Measurements from ENCODE around the gene TMPRSS6.

TMPRSS6 gene

GRCh38 chr22:37133304-37134018, 23.9 kb upstream of the TMPRSS6 start:
- no peak overlapping the region for H3K4me3 ChIP-seq (replicated peaks; ENCODE audit: low read depth, low read length)
- DNase-seq (ENCODE audit: low read depth) = no peak

DNA sequence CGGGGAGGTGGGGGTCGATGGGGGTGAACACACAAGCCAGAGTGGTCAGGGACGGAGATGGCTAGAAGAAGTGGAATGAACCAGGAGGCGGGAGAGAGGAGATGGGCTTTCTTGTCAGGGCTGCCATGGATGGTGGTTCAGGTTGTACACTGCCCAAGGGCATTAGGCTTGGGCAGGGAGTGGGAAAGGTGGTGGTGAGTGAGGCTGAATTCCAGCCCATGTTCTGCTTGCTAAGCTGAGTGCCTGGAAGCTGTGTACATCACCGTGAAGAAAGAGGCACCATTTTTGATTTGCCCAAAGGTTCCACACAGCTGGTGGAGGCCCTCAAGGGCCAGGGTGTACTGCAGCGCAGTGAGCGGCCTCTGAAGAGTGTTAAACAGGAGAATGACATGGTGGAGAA, 23.3 kb upstream of the TMPRSS6 start:
- no peak for DNase-seq (ENCODE audit: low read depth)
- H3K4me3 ChIP-seq (replicated peaks; ENCODE audit: low read depth, low read length) = no peak overlapping the region
- TF ChIP-seq, protein P1, sequence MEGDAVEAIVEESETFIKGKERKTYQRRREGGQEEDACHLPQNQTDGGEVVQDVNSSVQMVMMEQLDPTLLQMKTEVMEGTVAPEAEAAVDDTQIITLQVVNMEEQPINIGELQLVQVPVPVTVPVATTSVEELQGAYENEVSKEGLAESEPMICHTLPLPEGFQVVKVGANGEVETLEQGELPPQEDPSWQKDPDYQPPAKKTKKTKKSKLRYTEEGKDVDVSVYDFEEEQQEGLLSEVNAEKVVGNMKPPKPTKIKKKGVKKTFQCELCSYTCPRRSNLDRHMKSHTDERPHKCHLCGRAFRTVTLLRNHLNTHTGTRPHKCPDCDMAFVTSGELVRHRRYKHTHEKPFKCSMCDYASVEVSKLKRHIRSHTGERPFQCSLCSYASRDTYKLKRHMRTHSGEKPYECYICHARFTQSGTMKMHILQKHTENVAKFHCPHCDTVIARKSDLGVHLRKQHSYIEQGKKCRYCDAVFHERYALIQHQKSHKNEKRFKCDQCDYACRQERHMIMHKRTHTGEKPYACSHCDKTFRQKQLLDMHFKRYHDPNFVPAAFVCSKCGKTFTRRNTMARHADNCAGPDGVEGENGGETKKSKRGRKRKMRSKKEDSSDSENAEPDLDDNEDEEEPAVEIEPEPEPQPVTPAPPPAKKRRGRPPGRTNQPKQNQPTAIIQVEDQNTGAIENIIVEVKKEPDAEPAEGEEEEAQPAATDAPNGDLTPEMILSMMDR (IDR thresholded peaks at IDR 0.05; ENCODE audit: low read length, missing control alignments) = no peak

More at GRCh38 chr22:37133304-37134018, 23.9 kb upstream of the TMPRSS6 start:
- TF ChIP-seq, protein P1 (IDR thresholded peaks at IDR 0.05; ENCODE audit: low read length, missing control alignments) = no peak

- H3K4me3 ChIP-seq (replicated peaks; ENCODE audit: low read depth, low read length) = no peak overlapping the region
- TF ChIP-seq, protein P1 (IDR thresholded peaks at IDR 0.05; ENCODE audit: low read length, missing control alignments) = no peak
- DNase-seq (ENCODE audit: low read depth) = no peak
Observed at GRCh38 chr22:37129866-37130441, 20.4 kb upstream of the TMPRSS6 start.

DNA sequence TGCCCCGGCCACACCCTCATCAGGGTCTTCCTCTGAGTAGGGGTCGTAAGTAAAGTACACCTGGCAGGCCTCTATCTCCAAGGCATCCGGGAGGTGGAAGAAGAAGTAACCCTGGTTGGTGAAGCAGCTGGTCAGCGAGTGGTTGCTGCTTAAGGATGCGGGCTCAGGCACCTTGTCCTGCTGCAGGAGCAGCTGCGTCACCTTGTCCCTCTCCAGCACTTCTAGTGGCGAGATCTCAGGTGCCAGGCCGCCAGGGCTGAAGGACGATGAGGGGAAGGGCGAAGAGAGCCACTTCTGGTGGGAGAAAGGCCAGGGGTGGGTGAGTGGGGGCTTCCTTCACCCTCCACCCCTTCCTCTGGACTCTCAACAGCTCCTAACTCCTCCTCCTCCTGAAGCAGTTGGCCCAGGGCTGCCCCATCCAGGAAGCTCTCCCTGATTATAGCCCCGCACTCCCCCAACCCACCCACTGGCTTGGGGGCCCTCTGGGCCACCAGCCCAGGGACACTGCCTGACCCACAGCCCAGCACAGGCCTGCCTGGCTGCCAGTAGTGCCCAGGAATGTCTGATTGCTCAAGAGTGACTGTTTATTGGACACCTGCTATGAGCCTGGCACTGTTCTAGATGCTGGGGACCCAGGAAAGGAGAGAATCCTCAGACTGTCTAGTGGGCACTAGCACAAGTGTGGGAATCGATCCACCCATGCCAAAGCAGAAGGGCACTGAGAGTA, 19.2 kb upstream of the TMPRSS6 start:
- DNase-seq (ENCODE audit: low read depth) = no peak
- no peak overlapping the region for H3K4me3 ChIP-seq (replicated peaks; ENCODE audit: low read depth, low read length)
- TF ChIP-seq, protein P1 (IDR thresholded peaks at IDR 0.05; ENCODE audit: low read length, missing control alignments) = no peak

- TF ChIP-seq, protein P1 (IDR thresholded peaks at IDR 0.05; ENCODE audit: low read length, missing control alignments) = no peak
- no peak for DNase-seq (ENCODE audit: low read depth)
- H3K4me3 ChIP-seq (replicated peaks; ENCODE audit: low read depth, low read length) = no peak overlapping the region
Observed at GRCh38 chr22:37127350-37127878, 17.9 kb upstream of the TMPRSS6 start.

GRCh38 chr22:37126882-37127281, 17.4 kb upstream of the TMPRSS6 start:
- DNase-seq (ENCODE audit: low read depth) = no peak
- no peak overlapping the region for H3K4me3 ChIP-seq (replicated peaks; ENCODE audit: low read depth, low read length)
- TF ChIP-seq, protein P1 (IDR thresholded peaks at IDR 0.05; ENCODE audit: low read length, missing control alignments) = peak; percentile 10

Measured in fibroblast of pulmonary artery (primary cell).